CD14-positive monocyte (primary cell): Measurements from ENCODE around the gene FOXRED1. TPM values are rescaled to one million over a fixed set of nuclear protein-coding genes. Genes with fewer than 3 reads are reported as not detected.
A peak's percentile ranks its signal among the peaks of the same experiment; 100 is the strongest.

Experiments used
- DNase-seq, 3 donors: peaks; one replicate each; pipeline ENCODE4 v3.0.0-alpha.2; 2011 to 2022
- H2AFZ ChIP-seq: 2 replicates; pipeline ENCODE4 v1.6.0; 2012; ENCODE audit warnings: mild to moderate bottlenecking, low read depth, low read length, inconsistent platforms; ENCODE audit not compliant: insufficient read depth, poor library complexity, severe bottlenecking
- H3K27ac ChIP-seq, 2 donors: 1 replicate in 1 of 2; 2 replicates in 1 of 2; pipeline ENCODE4 v1.5.1; 2012 to 2013; ENCODE audit warnings: low read length in 2 of 2, control low read depth in 1 of 2, inconsistent platforms in 1 of 2, low read depth in 1 of 2, mild to moderate bottlenecking in 1 of 2
- H3K27me3 ChIP-seq, 2 donors: one replicate each; pipeline versions ENCODE4 v1.6.0 to v1.6.1; 2011 to 2013; ENCODE audit warnings: low read length in 2 of 2; ENCODE audit not compliant: control insufficient read depth in 2 of 2, insufficient read depth in 2 of 2
- H3K36me3 ChIP-seq, 2 donors: replicated peaks in 1 of 2; 1 replicate in 1 of 2; 2 replicates in 1 of 2; pipeline versions ENCODE4 v1.5.1 to v1.6.1; 2012 to 2013; ENCODE audit warnings: low read length in 2 of 2, control low read depth in 1 of 2, inconsistent platforms in 1 of 2, mild to moderate bottlenecking in 1 of 2; ENCODE audit not compliant: insufficient read depth in 2 of 2, control insufficient read depth in 1 of 2
- H3K4me1 ChIP-seq, 2 donors: 1 replicate in 1 of 2; 2 replicates in 1 of 2; pipeline versions ENCODE4 v1.5.1 to v1.6.1; 2012 to 2013; ENCODE audit warnings: low read length in 2 of 2, control low read depth in 1 of 2, inconsistent platforms in 1 of 2, mild to moderate bottlenecking in 1 of 2, moderate library complexity in 1 of 2; ENCODE audit not compliant: insufficient read depth in 2 of 2, control insufficient read depth in 1 of 2
- H3K4me2 ChIP-seq: replicated peaks from 2 replicates; pipeline ENCODE3; 2012; ENCODE audit warnings: low read length, moderate library complexity, mild to moderate bottlenecking; ENCODE audit not compliant: poor library complexity, severe bottlenecking; ENCODE audit errors: extremely low read depth
- H3K4me3 ChIP-seq, 3 experiments: fragments of 200-600 bp in 1 of 3; sonication (generic) in 1 of 3; replicated peaks in 1 of 3; 1 replicate in 2 of 3; 2 replicates in 1 of 3; pipeline ENCODE4 v1.5.1; 2011 to 2013; ENCODE audit warnings: low read length in 3 of 3, mild to moderate bottlenecking in 3 of 3, control low read depth in 2 of 3, low read depth in 2 of 3, inconsistent platforms in 1 of 3, moderate library complexity in 1 of 3
- H3K79me2 ChIP-seq: 2 replicates; pipeline ENCODE4 v1.6.0; 2012; ENCODE audit warnings: mild to moderate bottlenecking, control low read depth, inconsistent platforms, low read length, moderate library complexity; ENCODE audit not compliant: insufficient read depth
- H3K9ac ChIP-seq: 2 replicates; pipeline ENCODE4 v1.6.0; 2017; ENCODE audit warnings: low read length, mild to moderate bottlenecking; ENCODE audit not compliant: insufficient read depth, poor library complexity, severe bottlenecking
- H3K9me3 ChIP-seq, 2 donors: replicated peaks in 1 of 2; 1 replicate in 1 of 2; 2 replicates in 1 of 2; pipeline versions ENCODE4 v1.5.1 to v1.6.1; 2012 to 2013; ENCODE audit warnings: low read length in 2 of 2, control low read depth in 1 of 2; ENCODE audit not compliant: control insufficient read depth in 1 of 2, insufficient read depth in 1 of 2
- H4K20me1 ChIP-seq: 2 replicates; pipeline ENCODE4 v1.6.0; 2012; ENCODE audit warnings: mild to moderate bottlenecking, low read length, control low read depth, moderate library complexity; ENCODE audit not compliant: insufficient read depth
- H3K27ac Mint-ChIP-seq, 7 donors: one replicate each; pipeline ENCODE4 v1.8.0; 2020; ENCODE audit warnings: mild to moderate bottlenecking in 7 of 7, mixed read lengths in 7 of 7, moderate library complexity in 6 of 7, inconsistent platforms in 2 of 7
- H3K27me3 Mint-ChIP-seq, 3 donors: one replicate each; pipeline ENCODE4 v1.8.0; 2021 to 2022; ENCODE audit warnings: low read depth in 3 of 3, mild to moderate bottlenecking in 3 of 3, mixed read lengths in 3 of 3, moderate library complexity in 3 of 3, inconsistent platforms in 1 of 3
- H3K36me3 Mint-ChIP-seq, 2 donors: one replicate each; pipeline ENCODE4 v1.8.0; 2020; ENCODE audit warnings: mixed read lengths in 2 of 2, inconsistent platforms in 1 of 2, mild to moderate bottlenecking in 1 of 2
- H3K4me1 Mint-ChIP-seq: one replicate; pipeline ENCODE4 v1.8.0; 2020; ENCODE audit warnings: mild to moderate bottlenecking, mixed read lengths
- H3K4me3 Mint-ChIP-seq, 2 donors: one replicate each; pipeline ENCODE4 v1.8.0; 2020; ENCODE audit warnings: mild to moderate bottlenecking in 2 of 2, mixed read lengths in 2 of 2, moderate library complexity in 1 of 2
- H3K9me3 Mint-ChIP-seq, 7 donors: one replicate each; pipeline ENCODE4 v1.8.0; 2020 to 2022; ENCODE audit warnings: mixed read lengths in 7 of 7, mild to moderate bottlenecking in 6 of 7, moderate library complexity in 6 of 7, inconsistent platforms in 2 of 7
- WGBS: methylation state at CpG from one replicate; pipeline ENCODE4 v1.1.5; 2013; ENCODE audit warnings: missing lambda C conversion rate; ENCODE audit not compliant: insufficient coverage; 5-methylcytosine and 5-hydroxymethylcytosine counted together
- intact Hi-C, 2 donors: fragments of 100-400 bp; cut with micrococcal nuclease; formaldehyde crosslinking; loops; one replicate each; pipeline versions ENCODE4 v1.15.0 to v1.15.1; 2023
- polyA plus RNA-seq, 3 donors: library from polyadenylated mRNA; depleted of rRNA in 1 of 3; unstranded in 2 of 3; stranded (reverse) in 1 of 3; fragments of 300-500 nt in 2 of 3; fragments of >200 nt in 1 of 3; fragmentation: Illumina TruSeq in 2 of 3; gene quantifications; 1 replicate in 2 of 3; 2 replicates in 1 of 3; pipeline ENCODE4 v1.2.3, GENCODE V29; 2012 to 2021
- TF ChIP-seq, protein P1 (sequence below): fragments of 200-600 bp; IDR thresholded peaks from one replicate; pipeline ENCODE4 v1.8.0; 2022; ENCODE audit warnings: antibody characterized with exemption, mild to moderate bottlenecking

The FOXRED1 gene
- polyA plus RNA-seq, 3 donors = 15.2 to 18.0 (median 15.4) TPM

DNA sequence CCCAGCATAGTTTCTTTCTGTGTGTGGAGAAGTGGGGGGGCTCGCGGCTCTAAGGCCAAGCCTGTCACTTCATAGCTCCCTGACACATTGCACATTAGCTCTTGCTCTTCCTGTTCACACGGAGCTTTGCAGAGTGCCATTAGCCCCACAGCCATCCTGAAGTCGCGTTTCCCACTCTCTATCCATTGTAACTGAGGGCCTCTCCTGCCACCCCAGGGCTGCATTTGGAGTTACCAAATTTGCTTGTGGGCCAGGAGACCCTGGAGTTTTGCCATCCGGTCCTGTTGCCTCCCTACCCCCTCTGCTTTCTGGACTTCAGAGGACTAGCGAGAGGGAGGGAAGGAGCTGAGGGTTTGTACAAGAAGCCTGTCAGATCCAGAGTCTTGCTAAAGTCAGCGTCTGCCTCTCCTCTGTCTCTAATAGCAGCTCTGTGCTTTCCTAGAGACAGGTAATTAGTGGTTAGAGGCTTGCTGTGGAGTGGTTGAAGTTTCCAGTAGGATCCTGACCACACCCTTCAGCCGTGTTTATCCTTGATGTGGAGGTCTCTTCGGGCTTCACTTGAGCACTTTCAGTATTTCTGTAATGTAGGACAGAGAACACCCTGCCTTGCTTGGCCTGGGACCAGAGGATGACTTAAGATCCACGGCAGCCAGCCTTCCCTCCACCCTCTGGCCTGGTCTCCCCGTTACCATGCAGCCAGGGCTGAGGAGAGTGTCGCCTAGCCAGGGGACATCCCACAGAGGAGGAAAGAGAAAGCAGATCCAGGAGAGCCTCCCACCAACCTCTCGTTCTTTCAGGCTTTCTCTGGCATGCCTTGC is 49.0 kb downstream of the FOXRED1 start:
- TF ChIP-seq, protein P1, sequence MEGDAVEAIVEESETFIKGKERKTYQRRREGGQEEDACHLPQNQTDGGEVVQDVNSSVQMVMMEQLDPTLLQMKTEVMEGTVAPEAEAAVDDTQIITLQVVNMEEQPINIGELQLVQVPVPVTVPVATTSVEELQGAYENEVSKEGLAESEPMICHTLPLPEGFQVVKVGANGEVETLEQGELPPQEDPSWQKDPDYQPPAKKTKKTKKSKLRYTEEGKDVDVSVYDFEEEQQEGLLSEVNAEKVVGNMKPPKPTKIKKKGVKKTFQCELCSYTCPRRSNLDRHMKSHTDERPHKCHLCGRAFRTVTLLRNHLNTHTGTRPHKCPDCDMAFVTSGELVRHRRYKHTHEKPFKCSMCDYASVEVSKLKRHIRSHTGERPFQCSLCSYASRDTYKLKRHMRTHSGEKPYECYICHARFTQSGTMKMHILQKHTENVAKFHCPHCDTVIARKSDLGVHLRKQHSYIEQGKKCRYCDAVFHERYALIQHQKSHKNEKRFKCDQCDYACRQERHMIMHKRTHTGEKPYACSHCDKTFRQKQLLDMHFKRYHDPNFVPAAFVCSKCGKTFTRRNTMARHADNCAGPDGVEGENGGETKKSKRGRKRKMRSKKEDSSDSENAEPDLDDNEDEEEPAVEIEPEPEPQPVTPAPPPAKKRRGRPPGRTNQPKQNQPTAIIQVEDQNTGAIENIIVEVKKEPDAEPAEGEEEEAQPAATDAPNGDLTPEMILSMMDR = no peak
- 6% methylated on average over 7 of the region's 14 CpGs for WGBS
- Histone ChIP-seq H2AFZ (peak overlapping the region; percentile 76), H3K79me2 (peaks cover 62% of the 10 kb centered on the region), H3K36me3 (no peaks in the 10 kb centered on the region), H3K4me3 (peak overlapping the region in 1 of 3 experiments; percentile 56), H3K27ac (peak overlapping the region; percentile 21 to 73), H3K4me1 (peaks cover 56 to 64% of the 10 kb centered on the region in 2 donors), H3K9ac (peak overlapping the region; percentile 46), H3K27me3 (no peaks in the 10 kb centered on the region), H3K4me2 (peak overlapping the region; percentile 54), H4K20me1 (peaks cover 12% of the 10 kb centered on the region), H3K9me3 (peaks cover 0 to 4% of the 10 kb centered on the region in 2 donors)
- intact Hi-C loops = no loop called here
- peaks cover 60% of the 10 kb centered on the region for H3K4me1 Mint-ChIP-seq
- peaks cover 13 to 28% of the 10 kb centered on the region in 2 donors for H3K36me3 Mint-ChIP-seq
- H3K4me3 Mint-ChIP-seq = peak overlapping the region; percentile 67 to 77
- H3K9me3 Mint-ChIP-seq = no peaks in the 10 kb centered on the region
- peak overlapping the region; percentile 69 to 89 (median 76) for H3K27ac Mint-ChIP-seq
- no peaks in the 10 kb centered on the region for H3K27me3 Mint-ChIP-seq
- no peak for DNase-seq

DNA sequence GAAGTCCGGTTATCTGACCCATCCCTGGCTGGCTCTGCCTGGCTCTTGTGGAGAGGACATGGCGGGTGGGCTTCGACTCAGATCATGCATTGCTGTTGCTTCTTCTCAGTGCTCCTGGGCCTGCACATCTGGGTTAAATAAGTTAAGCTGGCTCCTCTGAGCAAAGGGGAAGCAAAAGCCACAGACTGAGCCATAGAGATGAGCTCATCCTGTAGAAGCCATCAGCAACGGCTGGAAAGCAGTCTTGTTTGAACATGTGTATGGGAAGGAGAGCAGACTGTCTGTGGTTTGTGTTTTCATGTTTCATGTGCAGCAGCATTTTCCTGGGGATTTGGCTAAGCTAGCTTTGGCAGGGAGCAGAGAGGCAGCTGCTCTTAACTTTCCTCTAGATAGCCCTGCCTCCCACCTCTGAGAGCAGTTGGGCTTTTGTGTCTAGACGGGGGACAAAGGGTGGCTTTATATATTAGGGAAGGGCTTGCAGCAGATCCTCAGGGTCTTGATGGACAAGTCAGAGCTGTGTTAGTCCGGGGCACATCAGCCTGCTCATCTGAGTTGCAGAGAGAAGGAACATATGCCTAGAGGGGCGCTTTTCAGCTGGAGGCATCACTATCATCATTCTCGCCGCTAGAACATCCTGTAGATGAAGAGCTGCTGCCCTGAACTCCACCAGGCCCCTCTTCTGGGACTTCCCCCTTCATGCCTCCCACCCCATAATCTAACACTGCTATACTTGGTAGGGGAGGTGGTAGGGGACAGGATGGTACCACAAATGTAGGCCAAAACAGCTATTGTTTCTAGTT is 49.8 kb downstream of the FOXRED1 start:
- H3K4me1 Mint-ChIP-seq = peaks cover 52% of the 10 kb centered on the region
- TF ChIP-seq, protein P1 = no peak
- H3K36me3 ChIP-seq = no peaks in the 10 kb centered on the region
- peaks cover 0 to 4% of the 10 kb centered on the region in 2 donors for H3K9me3 ChIP-seq
- peak; percentile 62 to 73 (median 66) for DNase-seq
- H3K27me3 ChIP-seq = no peaks in the 10 kb centered on the region
- H3K4me3 Mint-ChIP-seq = peak overlapping the region in 1 of 2 donors; percentile 77
- H3K9me3 Mint-ChIP-seq = no peaks in the 10 kb centered on the region
- 8% methylated on average over 6 of the region's 9 CpGs for WGBS
- peaks cover 15 to 32% of the 10 kb centered on the region in 2 donors for H3K36me3 Mint-ChIP-seq
- peak overlapping the region; percentile 69 to 89 (median 84) for H3K27ac Mint-ChIP-seq
- H3K27me3 Mint-ChIP-seq = no peaks in the 10 kb centered on the region
- peak overlapping the region; percentile 46 for H3K9ac ChIP-seq
- peaks cover 58% of the 10 kb centered on the region for H3K79me2 ChIP-seq
- peak overlapping the region in 1 of 3 experiments; percentile 56 for H3K4me3 ChIP-seq
- H4K20me1 ChIP-seq = peaks cover 12% of the 10 kb centered on the region
- peak overlapping the region; percentile 21 to 73 for H3K27ac ChIP-seq
- H3K4me1 ChIP-seq = peaks cover 48 to 56% of the 10 kb centered on the region in 2 donors
- intact Hi-C loops = no loop called here
- peak overlapping the region; percentile 54 for H3K4me2 ChIP-seq
- peak overlapping the region; percentile 76 for H2AFZ ChIP-seq
